IPS DF 6.9 (cell line): ENCODE data around the gene TFB1M.
"Not testable (repeated sequence)": the region's sequence is repeated elsewhere in the genome, so short reads cannot be mapped to it uniquely, and the experiment has no call there.

Source experiments
- DNase-seq: peaks from one replicate; pipeline ENCODE4 v3.0.0-alpha.2; 2013; ENCODE audit warnings: low read depth, low spot score
- H3K27ac ChIP-seq: one replicate; pipeline ENCODE4 v1.5.1; 2013; ENCODE audit warnings: low read length, control low read depth
- H3K27me3 ChIP-seq: 2 replicates; pipeline ENCODE4 v1.6.1; 2013; ENCODE audit warnings: mild to moderate bottlenecking, low read length; ENCODE audit not compliant: control insufficient read depth, insufficient read depth
- H3K36me3 ChIP-seq: 2 replicates; pipeline ENCODE4 v1.6.1; 2013; ENCODE audit warnings: low read length; ENCODE audit not compliant: control insufficient read depth, insufficient read depth
- H3K4me1 ChIP-seq: 2 replicates; pipeline ENCODE4 v1.6.1; 2013; ENCODE audit warnings: low read length; ENCODE audit not compliant: control insufficient read depth, insufficient read depth
- H3K4me3 ChIP-seq: 2 replicates; pipeline ENCODE4 v1.5.1; 2013; ENCODE audit warnings: mild to moderate bottlenecking, low read length
- H3K9me3 ChIP-seq: 2 replicates; pipeline ENCODE4 v1.6.1; 2013; ENCODE audit warnings: low read length, inconsistent platforms; ENCODE audit not compliant: control insufficient read depth, insufficient read depth
- WGBS: extraction: QIAGEN DNeasy Blood & Tissue Kit; methylation state at CpG from one replicate; pipeline ENCODE4 v1.1.7; 2013; ENCODE audit warnings: mixed read lengths, missing lambda C conversion rate; ENCODE audit not compliant: insufficient read length, insufficient coverage; 5-methylcytosine and 5-hydroxymethylcytosine counted together

Gene TFB1M

DNA sequence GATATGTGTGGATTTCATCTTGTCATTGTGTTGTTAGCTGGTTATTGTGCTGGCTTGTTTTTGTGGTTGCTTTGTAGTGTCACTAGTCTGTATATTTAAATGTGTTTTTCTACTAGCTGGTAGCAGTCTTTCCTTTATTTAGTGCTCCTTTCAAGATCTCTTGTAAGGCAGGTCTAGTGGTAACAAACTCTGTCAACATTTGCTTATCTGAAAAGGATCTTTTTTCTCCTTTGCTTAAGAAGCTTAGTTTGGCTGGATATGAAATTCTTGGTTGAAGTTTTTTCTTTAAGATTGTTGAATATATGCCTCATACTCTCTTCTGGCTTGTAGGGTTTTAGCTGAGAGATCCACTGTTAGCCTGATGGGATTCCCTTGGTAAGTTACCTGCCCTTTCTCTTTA is 32.7 kb upstream of the TFB1M start:
- no peak for DNase-seq
- no peak overlapping the region for H3K27ac ChIP-seq
- no peak overlapping the region for H3K4me3 ChIP-seq
- H3K4me1 ChIP-seq, result no peaks in the 10 kb centered on the region
- H3K36me3 ChIP-seq, result no peaks in the 10 kb centered on the region
- H3K27me3 ChIP-seq, result no peaks in the 10 kb centered on the region
- no peaks in the 10 kb centered on the region for H3K9me3 ChIP-seq

DNA sequence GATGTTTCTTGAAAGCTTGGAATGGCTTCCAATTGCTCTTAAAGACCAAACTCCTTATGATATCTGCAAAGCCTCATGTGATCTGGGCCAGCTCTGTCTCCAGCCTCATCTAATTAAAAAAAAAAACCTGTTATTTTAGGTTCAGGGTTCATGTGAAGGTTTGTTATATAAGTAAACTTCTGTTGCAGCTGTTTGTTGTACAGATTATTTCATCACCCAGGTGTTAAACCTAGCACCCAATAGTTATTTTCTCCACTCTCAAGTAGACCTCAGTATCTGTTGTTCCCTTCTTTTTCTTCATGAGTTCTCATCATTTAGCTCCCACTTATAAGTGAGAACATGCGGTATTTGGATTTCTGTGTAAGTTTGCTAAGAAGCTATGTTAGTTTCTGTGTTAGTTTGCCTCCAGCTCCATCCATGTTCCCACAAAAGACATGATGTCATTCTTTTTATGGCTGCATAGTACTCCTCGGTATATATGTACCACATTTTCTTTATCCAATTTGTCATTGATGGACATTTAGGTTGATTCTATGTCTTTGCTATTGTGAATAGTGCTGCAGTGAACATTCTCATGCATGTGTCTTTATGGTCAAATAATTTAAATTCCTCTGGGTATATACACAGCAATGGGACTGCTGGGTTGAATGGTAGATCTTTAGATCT is 30.2 kb upstream of the TFB1M start:
- H3K27me3 ChIP-seq, result no peaks in the 10 kb centered on the region
- no peaks in the 10 kb centered on the region for H3K9me3 ChIP-seq
- WGBS, result no CpG with 5 or more reads among the region's 2 CpGs
- H3K36me3 ChIP-seq, result no peaks in the 10 kb centered on the region
- no peaks in the 10 kb centered on the region for H3K4me1 ChIP-seq
- H3K4me3 ChIP-seq, result no peak overlapping the region
- DNase-seq, result no peak
- H3K27ac ChIP-seq, result no peak overlapping the region

DNA sequence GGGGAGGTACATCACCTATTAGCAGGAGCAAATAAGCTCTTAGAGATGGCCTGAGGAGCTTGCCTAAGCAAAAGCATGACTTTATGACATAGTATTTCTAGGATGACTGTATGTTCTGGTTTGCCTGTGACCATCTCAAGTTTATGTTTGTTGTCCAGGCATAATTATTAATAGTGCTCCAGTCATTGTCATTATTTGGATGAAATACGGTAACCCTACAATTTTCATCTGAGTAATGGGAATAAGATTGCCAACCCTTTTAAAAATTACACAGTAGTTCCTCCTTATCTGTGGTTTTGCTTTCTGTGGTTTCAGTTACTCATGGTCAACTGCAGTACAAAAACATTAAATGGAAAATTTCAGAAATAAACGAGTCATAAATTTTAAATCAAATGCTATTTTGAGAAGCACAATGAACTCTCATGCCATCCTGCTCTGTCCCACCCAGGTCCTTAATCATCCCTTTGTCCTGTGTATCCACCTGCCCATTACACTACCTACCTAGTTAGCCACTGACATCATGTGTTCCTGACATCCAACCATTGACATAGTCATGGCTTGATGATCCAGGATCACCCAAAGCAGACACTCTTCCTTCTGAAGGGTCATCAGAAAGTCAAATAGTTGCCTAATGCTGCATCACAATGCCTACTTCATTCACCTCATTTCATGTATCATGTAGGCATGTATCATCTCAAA is 27.0 kb upstream of the TFB1M start:
- no peaks in the 10 kb centered on the region for H3K9me3 ChIP-seq
- no peak overlapping the region for H3K4me3 ChIP-seq
- no CpG with 5 or more reads among the region's 2 CpGs for WGBS
- no peak overlapping the region for H3K27ac ChIP-seq
- no peak for DNase-seq
- H3K27me3 ChIP-seq, result no peaks in the 10 kb centered on the region
- H3K36me3 ChIP-seq, result no peaks in the 10 kb centered on the region
- no peaks in the 10 kb centered on the region for H3K4me1 ChIP-seq

- no CpG with 5 or more reads among the region's 2 CpGs for WGBS
- DNase-seq, result peak; percentile 22
- Histone ChIP-seq H3K27me3 (no peaks in the 10 kb centered on the region), H3K36me3 (no peaks in the 10 kb centered on the region), H3K4me3 (no peak overlapping the region), H3K27ac (no peak overlapping the region), H3K9me3 (no peaks in the 10 kb centered on the region), H3K4me1 (no peaks in the 10 kb centered on the region)
These were observed 26.3 kb upstream of the TFB1M start for GRCh38 chr6:155340464-155341129.

- not testable (repeated sequence) for DNase-seq, H3K36me3 ChIP-seq, H3K9me3 ChIP-seq, H3K27ac ChIP-seq, H3K27me3 ChIP-seq, H3K4me1 ChIP-seq, H3K4me3 ChIP-seq
- WGBS, result no CpG with 5 or more reads among the region's 4 CpGs
These were observed 25.6 kb upstream of the TFB1M start for GRCh38 chr6:155339929-155340328.

- not testable (repeated sequence) for H3K27ac ChIP-seq, H3K4me3 ChIP-seq, DNase-seq, H3K36me3 ChIP-seq, H3K4me1 ChIP-seq, H3K27me3 ChIP-seq, H3K9me3 ChIP-seq
These were observed 24.0 kb upstream of the TFB1M start for GRCh38 chr6:155338237-155338636.

- no peaks in the 10 kb centered on the region for H3K9me3 ChIP-seq
- no peak for DNase-seq
- H3K27me3 ChIP-seq, result no peaks in the 10 kb centered on the region
- H3K4me3 ChIP-seq, result no peak overlapping the region
- no CpG with 5 or more reads among the region's 1 CpG for WGBS
- H3K36me3 ChIP-seq, result no peaks in the 10 kb centered on the region
- H3K4me1 ChIP-seq, result no peaks in the 10 kb centered on the region
- H3K27ac ChIP-seq, result no peak overlapping the region
These were observed 21.0 kb upstream of the TFB1M start for GRCh38 chr6:155335265-155335664.

GRCh38 chr6:155334073-155334472 is 19.8 kb upstream of the TFB1M start:
- H3K9me3 ChIP-seq, H3K36me3 ChIP-seq, H3K4me3 ChIP-seq, DNase-seq, H3K4me1 ChIP-seq, H3K27ac ChIP-seq, H3K27me3 ChIP-seq: not testable (repeated sequence)
- WGBS, result no CpG with 5 or more reads among the region's 7 CpGs

- no peaks in the 10 kb centered on the region for H3K36me3 ChIP-seq
- H3K9me3 ChIP-seq, result no peaks in the 10 kb centered on the region
- H3K4me3 ChIP-seq, result no peak overlapping the region
- DNase-seq, result no peak
- H3K4me1 ChIP-seq, result no peaks in the 10 kb centered on the region
- H3K27me3 ChIP-seq, result no peaks in the 10 kb centered on the region
- H3K27ac ChIP-seq, result no peak overlapping the region
- WGBS, result no CpG with 5 or more reads among the region's 5 CpGs
These were observed 19.1 kb upstream of the TFB1M start for GRCh38 chr6:155333414-155333813.

DNA sequence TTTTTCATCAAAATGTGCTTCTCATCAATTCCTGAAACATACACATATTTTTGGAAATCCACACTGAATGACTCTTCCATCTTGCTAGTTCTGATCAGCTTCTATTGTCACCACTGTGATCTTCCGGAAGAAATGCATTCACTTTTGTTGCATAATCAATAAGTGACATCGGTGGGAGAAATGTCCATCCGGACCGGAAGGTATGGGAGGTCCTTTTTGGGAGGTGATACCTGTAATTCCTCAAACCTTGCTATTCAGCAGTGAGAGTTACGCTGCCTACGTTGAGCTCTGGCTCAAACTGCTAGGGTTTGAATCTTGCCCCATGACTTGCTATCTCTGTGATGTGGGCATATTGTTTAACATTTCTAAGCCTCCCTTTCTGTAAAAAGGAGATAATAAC is 16.6 kb upstream of the TFB1M start:
- H3K9me3 ChIP-seq, result no peaks in the 10 kb centered on the region
- H3K4me3 ChIP-seq, result no peak overlapping the region
- no peaks in the 10 kb centered on the region for H3K4me1 ChIP-seq
- no peak overlapping the region for H3K27ac ChIP-seq
- no peak for DNase-seq
- H3K27me3 ChIP-seq, result no peaks in the 10 kb centered on the region
- H3K36me3 ChIP-seq, result no peaks in the 10 kb centered on the region
- WGBS, result no CpG with 5 or more reads among the region's 6 CpGs
